Lung (tissue), 12 donors: Measurements from ENCODE around the gene TRPC4. TPM values are rescaled to one million over a fixed set of nuclear protein-coding genes. Genes with fewer than 3 reads are reported as not detected.

Experiments used
- ATAC-seq: fragments of 200-7000 bp; cut with Tn5 transposase; one replicate; pipeline ENCODE4 v1.9.1; 2020; ENCODE audit warnings: moderate number of reproducible peaks; ENCODE audit not compliant: insufficient read depth, low FRiP score
- DNase-seq, 3 donors: peaks; one replicate each; pipeline ENCODE4 v3.0.0-alpha.2; 2013 to 2017
- H3K27ac ChIP-seq, 2 donors: one replicate each; pipeline ENCODE4 v1.5.1; 2013; ENCODE audit warnings: mild to moderate bottlenecking in 2 of 2, moderate library complexity in 2 of 2, control low read depth in 1 of 2, inconsistent platforms in 1 of 2, low read depth in 1 of 2, low read length in 1 of 2
- H3K27me3 ChIP-seq, 3 donors: one replicate each; pipeline ENCODE4 v1.5.1; 2013; ENCODE audit warnings: low read length in 2 of 3; ENCODE audit not compliant: control insufficient read depth in 3 of 3, insufficient read depth in 3 of 3
- H3K36me3 ChIP-seq, 4 donors: one replicate each; pipeline ENCODE4 v1.5.1; 2013; ENCODE audit warnings: low read length in 4 of 4, mild to moderate bottlenecking in 1 of 4, moderate library complexity in 1 of 4; ENCODE audit not compliant: control insufficient read depth in 4 of 4, insufficient read depth in 4 of 4
- H3K4me1 ChIP-seq, 5 donors: one replicate each; pipeline ENCODE4 v1.5.1; 2013; ENCODE audit warnings: low read length in 5 of 5, mild to moderate bottlenecking in 2 of 5, moderate library complexity in 1 of 5; ENCODE audit not compliant: control insufficient read depth in 5 of 5, insufficient read depth in 5 of 5
- H3K4me3 ChIP-seq: one replicate; pipeline ENCODE4 v1.5.1; 2013; ENCODE audit warnings: mild to moderate bottlenecking, control low read depth, moderate library complexity
- H3K9ac ChIP-seq, 2 donors: one replicate each; pipeline ENCODE4 v1.5.1; 2013; ENCODE audit warnings: low read length in 2 of 2, control low read depth in 1 of 2; ENCODE audit not compliant: insufficient read depth in 1 of 2
- H3K9me3 ChIP-seq, 4 donors: one replicate each; pipeline ENCODE4 v1.5.1; 2013; ENCODE audit warnings: low read length in 3 of 4, mild to moderate bottlenecking in 1 of 4, moderate library complexity in 1 of 4; ENCODE audit not compliant: control insufficient read depth in 4 of 4, insufficient read depth in 3 of 4
- CTCF ChIP-seq: IDR thresholded peaks from 2 replicates; pipeline ENCODE4 v1.5.1; 2012; ENCODE audit warnings: mild to moderate bottlenecking; ENCODE audit errors: control extremely low read depth, extremely low read depth
- WGBS, 2 donors: extraction: QIAGEN DNeasy Blood & Tissue Kit; methylation state at CpG; one replicate each; pipeline ENCODE4 v1.1.7; 2013; 5-methylcytosine and 5-hydroxymethylcytosine counted together
- polyA plus RNA-seq, 2 donors: library from polyadenylated mRNA; stranded (reverse); fragments of 200-250 nt; gene quantifications; one replicate each; pipeline ENCODE4 v1.2.1, GENCODE V29; 2013
- total RNA-seq, 2 donors: library from RNA; depleted of rRNA in 1 of 2; stranded (reverse); fragments of >200 nt in 1 of 2; gene quantifications; one replicate each; pipeline ENCODE4 v1.2.1, GENCODE V29; 2014 to 2021
- donor health status: control.
- donor health status: control.
- donor health status: Bipolar disorder and iron deficiency.
- donor health status: healthy.
- donor health status: DM: yes; HTN: yes; CAD: no.

TRPC4 gene
- total and polyA plus RNA-seq, 4 donors: 0.28 to 3.1 (median 0.94) TPM

DNA sequence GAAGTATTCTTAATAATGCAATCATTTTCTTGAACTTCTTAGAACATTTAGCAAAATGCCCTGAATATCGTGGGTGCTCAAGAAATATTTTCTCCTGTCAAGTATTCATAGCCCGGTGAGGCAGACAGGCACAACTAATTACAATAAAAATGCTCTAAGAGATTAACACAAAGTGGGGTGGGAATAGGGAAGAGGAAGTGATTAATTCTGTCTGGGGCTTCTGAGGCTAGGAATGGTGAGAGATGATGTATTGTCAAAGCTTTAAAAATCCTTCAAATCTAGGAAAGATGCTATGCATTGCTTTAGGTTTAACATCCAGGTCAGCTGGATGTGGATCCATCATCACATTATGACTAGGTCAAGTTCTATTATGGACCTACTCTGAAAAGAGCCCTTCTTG lies 204.2 kb downstream of the TRPC4 start:
- DNase-seq: no peak
- Histone ChIP-seq H3K9ac (no peak overlapping the region), H3K9me3 (no peaks in the 10 kb centered on the region), H3K4me1 (peaks cover 0 to 2% (median 0%) of the 10 kb centered on the region in 5 donors), H3K27ac (no peak overlapping the region), H3K36me3 (no peaks in the 10 kb centered on the region), H3K4me3 (no peak overlapping the region), H3K27me3 (no peaks in the 10 kb centered on the region)
- WGBS, 2 donors: 55 to 58% methylated on average over 2 of the region's 2 CpGs
- no peak for TF ChIP-seq CTCF
- no peak for ATAC-seq

- Histone ChIP-seq H3K9ac (no peak overlapping the region), H3K27me3 (no peaks in the 10 kb centered on the region), H3K4me3 (no peak overlapping the region), H3K36me3 (no peaks in the 10 kb centered on the region), H3K4me1 (peaks cover 0 to 2% (median 0%) of the 10 kb centered on the region in 5 donors), H3K9me3 (peaks cover 0 to 2% (median 0%) of the 10 kb centered on the region in 4 donors), H3K27ac (no peak overlapping the region)
- no peak for DNase-seq
- WGBS, 2 donors: 86 to 89% methylated on average over 4 of the region's 4 CpGs
- no peak for ATAC-seq
- TF ChIP-seq CTCF: no peak
Observed at GRCh38 chr13:37663724-37664123, 205.8 kb downstream of the TRPC4 start.

GRCh38 chr13:37662624-37663023 lies 206.9 kb downstream of the TRPC4 start:
- WGBS, 2 donors: 45 to 65% methylated on average over 3 of the region's 3 CpGs
- Histone ChIP-seq H3K9me3 (peaks cover 0 to 2% (median 0%) of the 10 kb centered on the region in 4 donors), H3K4me3 (no peak overlapping the region), H3K4me1 (peaks cover 0 to 2% (median 0%) of the 10 kb centered on the region in 5 donors), H3K9ac (no peak overlapping the region), H3K27ac (no peak overlapping the region), H3K27me3 (no peaks in the 10 kb centered on the region), H3K36me3 (no peaks in the 10 kb centered on the region)
- TF ChIP-seq CTCF: no peak
- ATAC-seq (no peak), DNase-seq (no peak)

DNA sequence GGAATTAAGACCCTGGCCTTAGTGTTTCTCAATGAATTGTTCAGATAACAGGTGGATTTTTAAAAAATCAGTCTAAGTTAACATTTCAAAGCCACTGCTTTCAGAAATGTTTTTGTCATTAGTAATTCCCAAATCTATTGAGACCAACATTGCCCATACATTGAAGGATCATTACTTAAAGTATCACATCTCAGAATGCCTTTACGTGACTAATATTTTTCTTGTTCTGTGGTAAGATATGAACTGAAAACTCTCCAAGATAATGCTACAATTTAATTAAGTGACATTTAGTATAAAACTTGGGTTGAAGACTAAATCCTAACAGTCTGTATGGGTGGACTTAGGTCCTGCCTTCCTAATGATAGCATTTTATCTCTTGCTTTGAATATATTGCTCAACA lies 211.6 kb downstream of the TRPC4 start:
- 96 to 100% methylated on average over 1 of the region's 1 CpG for WGBS, 2 donors
- no peak overlapping the region for H3K9ac ChIP-seq
- ATAC-seq: no peak

More for the DNA sequence above, 211.6 kb downstream of the TRPC4 start:
- peaks cover 0 to 2% (median 0%) of the 10 kb centered on the region in 5 donors for H3K4me1 ChIP-seq
- no peak overlapping the region for H3K27ac ChIP-seq
- H3K36me3 ChIP-seq: no peaks in the 10 kb centered on the region
- no peak overlapping the region for H3K4me3 ChIP-seq
- DNase-seq: no peak
- peaks cover 0 to 2% (median 0%) of the 10 kb centered on the region in 4 donors for H3K9me3 ChIP-seq
- no peaks in the 10 kb centered on the region for H3K27me3 ChIP-seq
- no peak for TF ChIP-seq CTCF
